PC-9 (cell line): Measurements from ENCODE around the gene NDUFV3. TPM values are rescaled to one million over a fixed set of nuclear protein-coding genes. Genes with fewer than 3 reads are reported as not detected.

Source experiments
- BruUV-seq: library from RNA; stranded (reverse); fragments of 400-500 nt; replicated peaks from 2 replicates; lab custom pipeline; 2021; lab: Mats Ljungman, UMichigan
- CTCF ChIA-PET: fragments of 300-600 bp; sonication (Branson Sonifier 250); formaldehyde crosslinking; loops from one replicate; lab custom pipeline; 2022; ENCODE audit warnings: antibody characterized with exemption; lab: Charles Lee
- POLR2A ChIA-PET: fragments of 300-600 bp; sonication (Branson Sonifier 250); formaldehyde crosslinking; loops from one replicate; lab custom pipeline; 2022; ENCODE audit warnings: antibody characterized with exemption; ENCODE audit not compliant: unreplicated experiment; lab: Charles Lee
- DNase-seq, 2 experiments: peaks; one replicate each; pipeline versions ENCODE4 v3.0.0 to v3.0.0-alpha.2; 2015 to 2022; ENCODE audit warnings: mixed read lengths in 1 of 2
- H2AFZ ChIP-seq: fragments of 200-600 bp; sonication (generic); 2 replicates; pipeline ENCODE4 v1.8.1; 2017; ENCODE audit warnings: antibody characterized with exemption
- H3F3A ChIP-seq: fragments of 200-600 bp; sonication (generic); 2 replicates; pipeline ENCODE4 v1.8.1; 2017; ENCODE audit warnings: antibody characterized with exemption, mild to moderate bottlenecking, low read depth; ENCODE audit not compliant: insufficient read depth
- H3K27ac ChIP-seq: fragments of 200-600 bp; sonication (generic); 2 replicates; pipeline ENCODE4 v1.6.1; 2016; ENCODE audit warnings: mixed run types
- H3K27me3 ChIP-seq: fragments of 200-600 bp; sonication (generic); 2 replicates; pipeline ENCODE4 v1.6.1; 2016; ENCODE audit warnings: low read depth, mixed run types; ENCODE audit not compliant: insufficient read depth
- H3K36me3 ChIP-seq: fragments of 200-600 bp; sonication (generic); 2 replicates; pipeline ENCODE4 v1.6.1; 2016; ENCODE audit warnings: low read depth, mixed run types
- H3K4me1 ChIP-seq: fragments of 200-600 bp; sonication (generic); replicated peaks from 2 replicates; pipeline ENCODE4 v1.6.1; 2016; ENCODE audit warnings: mixed run types; ENCODE audit not compliant: insufficient read depth
- H3K4me2 ChIP-seq: fragments of 200-600 bp; sonication (generic); 2 replicates; pipeline ENCODE4 v1.6.1; 2017; ENCODE audit warnings: mixed run types
- H3K4me3 ChIP-seq: fragments of 200-600 bp; sonication (generic); 2 replicates; pipeline ENCODE4 v1.6.1; 2016; ENCODE audit warnings: mixed run types
- H3K79me2 ChIP-seq: fragments of 200-600 bp; sonication (generic); 2 replicates; pipeline ENCODE4 v1.6.1; 2017; ENCODE audit warnings: low read depth, mixed run types
- H3K9me2 ChIP-seq: fragments of 200-600 bp; sonication (generic); 2 replicates; pipeline ENCODE4 v1.8.1; 2017; ENCODE audit warnings: mild to moderate bottlenecking; ENCODE audit not compliant: insufficient read depth
- H3K9me3 ChIP-seq: fragments of 200-600 bp; sonication (generic); 2 replicates; pipeline ENCODE4 v1.8.1; 2016; ENCODE audit warnings: low read depth; ENCODE audit not compliant: insufficient read depth
- H4K20me1 ChIP-seq: fragments of 200-600 bp; sonication (generic); 2 replicates; pipeline ENCODE4 v1.8.1; 2017; ENCODE audit not compliant: insufficient read depth
- EZH2 ChIP-seq: fragments of 200-600 bp; sonication (generic); IDR thresholded peaks from 2 replicates; pipeline ENCODE4 v1.8.0; 2017; ENCODE audit warnings: antibody characterized with exemption, low read depth
- intact Hi-C: fragments of 100-400 bp; cut with micrococcal nuclease; formaldehyde crosslinking; loops from one replicate; pipeline ENCODE4 v1.10.0; 2022; ENCODE audit not compliant: unreplicated experiment
- total RNA-seq: library from RNA; stranded (reverse); gene quantifications from 2 replicates; pipeline ENCODE4 v1.2.3, GENCODE V29; 2021
- TF ChIP-seq, protein P1 (sequence below): fragments of 200-600 bp; sonication (generic); conservative IDR thresholded peaks from 2 replicates; pipeline ENCODE4 v1.6.1; 2017; ENCODE audit warnings: mixed run types, antibody characterized with exemption, mild to moderate bottlenecking, moderate library complexity

NDUFV3 gene
- total RNA-seq, 1 experiment from 2014 or later, result 20.7 TPM

DNA sequence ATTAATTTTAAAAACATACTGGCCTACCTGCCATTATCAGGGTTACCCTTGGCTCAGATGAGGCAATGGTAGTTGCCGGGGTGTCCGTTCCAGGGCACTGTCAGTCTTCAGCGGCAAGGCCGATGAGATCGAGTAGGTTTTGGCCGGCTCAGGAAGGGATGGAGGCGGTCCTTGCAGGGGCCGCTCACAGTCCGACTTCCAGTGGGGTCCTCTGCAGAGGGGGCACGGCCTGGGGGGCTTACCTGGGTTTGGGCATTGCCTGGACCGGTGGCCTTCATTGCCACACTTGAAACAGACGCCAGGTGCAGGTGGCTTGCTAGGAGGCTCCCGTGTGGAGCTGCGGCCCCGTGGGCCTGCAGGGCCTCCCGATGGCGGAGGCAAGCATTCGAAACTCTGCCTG is 29.8 kb downstream of the NDUFV3 start:
- no peak overlapping the region for H3K27ac ChIP-seq
- peaks cover 8% of the 10 kb centered on the region for H3K4me1 ChIP-seq
- no peak for TF ChIP-seq EZH2
- TF ChIP-seq, protein P1, sequence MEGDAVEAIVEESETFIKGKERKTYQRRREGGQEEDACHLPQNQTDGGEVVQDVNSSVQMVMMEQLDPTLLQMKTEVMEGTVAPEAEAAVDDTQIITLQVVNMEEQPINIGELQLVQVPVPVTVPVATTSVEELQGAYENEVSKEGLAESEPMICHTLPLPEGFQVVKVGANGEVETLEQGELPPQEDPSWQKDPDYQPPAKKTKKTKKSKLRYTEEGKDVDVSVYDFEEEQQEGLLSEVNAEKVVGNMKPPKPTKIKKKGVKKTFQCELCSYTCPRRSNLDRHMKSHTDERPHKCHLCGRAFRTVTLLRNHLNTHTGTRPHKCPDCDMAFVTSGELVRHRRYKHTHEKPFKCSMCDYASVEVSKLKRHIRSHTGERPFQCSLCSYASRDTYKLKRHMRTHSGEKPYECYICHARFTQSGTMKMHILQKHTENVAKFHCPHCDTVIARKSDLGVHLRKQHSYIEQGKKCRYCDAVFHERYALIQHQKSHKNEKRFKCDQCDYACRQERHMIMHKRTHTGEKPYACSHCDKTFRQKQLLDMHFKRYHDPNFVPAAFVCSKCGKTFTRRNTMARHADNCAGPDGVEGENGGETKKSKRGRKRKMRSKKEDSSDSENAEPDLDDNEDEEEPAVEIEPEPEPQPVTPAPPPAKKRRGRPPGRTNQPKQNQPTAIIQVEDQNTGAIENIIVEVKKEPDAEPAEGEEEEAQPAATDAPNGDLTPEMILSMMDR, result no peak
- no peaks in the 10 kb centered on the region for H3K27me3 ChIP-seq
- CTCF ChIA-PET, result no interaction called here
- no peak overlapping the region for H2AFZ ChIP-seq
- no peaks in the 10 kb centered on the region for H3K79me2 ChIP-seq
- H3F3A ChIP-seq, result no peaks in the 10 kb centered on the region
- H3K4me3 ChIP-seq, result no peak overlapping the region
- no peaks in the 10 kb centered on the region for H3K9me2 ChIP-seq
- no peaks in the 10 kb centered on the region for H3K9me3 ChIP-seq
- BruUV-seq, result no TSS peak
- POLR2A ChIA-PET, result no interaction called here
- no peak for DNase-seq
- H3K36me3 ChIP-seq, result no peaks in the 10 kb centered on the region
- no peaks in the 10 kb centered on the region for H4K20me1 ChIP-seq
- no peak overlapping the region for H3K4me2 ChIP-seq
- intact Hi-C loops, result no loop called here

DNA sequence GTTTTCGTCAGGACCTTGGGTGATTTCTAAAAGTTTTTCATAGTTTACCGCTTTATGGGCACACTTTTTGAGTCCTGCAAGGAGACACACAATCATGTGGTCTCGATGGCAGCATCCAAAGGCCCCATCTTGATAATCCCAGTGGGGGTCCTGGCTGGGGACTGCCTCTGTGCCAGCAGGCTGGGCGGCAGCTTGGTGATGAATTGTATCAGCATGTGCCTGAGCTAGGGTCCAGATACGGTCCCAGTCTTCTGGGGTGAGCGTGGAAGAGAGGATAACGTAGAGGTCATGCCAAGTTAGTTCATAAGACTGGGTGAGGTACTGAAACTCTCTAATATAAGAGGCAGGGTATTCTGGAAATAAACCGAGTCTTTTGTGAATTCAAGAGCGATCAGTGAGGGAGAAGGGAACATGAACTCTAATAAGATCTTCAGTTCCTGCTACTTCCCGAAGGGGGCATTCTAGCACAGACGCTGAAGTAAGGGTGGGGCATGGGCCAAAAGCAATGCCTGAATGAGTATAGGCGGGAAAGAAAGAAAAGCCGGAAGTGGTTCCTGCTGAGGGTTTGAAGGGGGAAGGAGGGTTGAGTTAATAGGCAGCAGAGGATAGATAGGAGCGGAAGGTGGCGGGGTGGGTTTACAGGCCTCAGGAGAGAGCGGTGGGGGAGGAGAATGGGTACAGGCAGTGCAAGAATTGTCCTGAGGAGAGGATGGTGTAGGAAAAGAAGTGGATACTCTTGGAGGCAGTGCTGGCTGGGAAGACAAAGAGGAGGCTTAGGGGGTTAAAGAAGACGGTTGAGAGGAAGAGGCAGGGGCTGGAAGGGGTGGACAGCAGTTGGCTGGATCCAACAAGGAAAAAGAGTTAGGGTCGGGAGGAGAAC is 30.7 kb downstream of the NDUFV3 start:
- ChIA-PET CTCF (no interaction called here), POLR2A (no interaction called here)
- Histone ChIP-seq H3K36me3 (no peaks in the 10 kb centered on the region), H3K9me2 (no peaks in the 10 kb centered on the region), H3F3A (no peaks in the 10 kb centered on the region), H3K4me1 (peaks cover 8% of the 10 kb centered on the region), H2AFZ (no peak overlapping the region; the same call in none of the 2 replicates), H3K79me2 (no peaks in the 10 kb centered on the region), H3K4me2 (peak overlapping the region; percentile 47), H3K27me3 (no peaks in the 10 kb centered on the region), H4K20me1 (no peaks in the 10 kb centered on the region), H3K9me3 (no peaks in the 10 kb centered on the region), H3K4me3 (no peak overlapping the region), H3K27ac (no peak overlapping the region)
- DNase-seq, result peak; percentile 70 to 74
- TF ChIP-seq, protein P1, result peak; percentile 79
- TF ChIP-seq EZH2, result no peak
- BruUV-seq, result no TSS peak
- intact Hi-C loops, result no loop called here

DNA sequence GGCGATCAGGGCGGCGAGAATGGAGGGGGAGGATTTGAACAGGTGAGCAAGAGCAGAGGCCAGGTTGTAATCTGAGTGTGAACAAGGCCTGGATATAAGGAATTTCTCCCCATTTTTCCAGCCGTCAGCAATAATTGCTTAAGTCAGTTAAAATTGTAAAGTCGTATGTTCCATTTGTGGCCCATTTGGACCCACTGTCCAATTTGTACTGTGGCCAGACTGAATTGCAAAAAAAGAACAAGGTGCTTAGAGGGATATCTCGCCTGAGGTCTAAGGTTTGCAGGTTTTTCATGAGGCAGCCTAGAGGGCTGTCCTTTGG is 31.3 kb downstream of the NDUFV3 start:
- Histone ChIP-seq H3K4me3 (no peak overlapping the region), H3K36me3 (no peaks in the 10 kb centered on the region), H3K79me2 (no peaks in the 10 kb centered on the region), H3K9me3 (no peaks in the 10 kb centered on the region), H3K27me3 (no peaks in the 10 kb centered on the region), H4K20me1 (no peaks in the 10 kb centered on the region), H3F3A (no peaks in the 10 kb centered on the region), H3K4me2 (peak overlapping the region; percentile 47), H2AFZ (no peak overlapping the region; the same call in 1 of the 2 replicates), H3K27ac (no peak overlapping the region), H3K4me1 (peaks cover 8% of the 10 kb centered on the region), H3K9me2 (no peaks in the 10 kb centered on the region)
- intact Hi-C loops, result no loop called here
- DNase-seq, result no peak
- no TSS peak for BruUV-seq
- TF ChIP-seq EZH2, result no peak
- TF ChIP-seq, protein P1, result no peak
- POLR2A ChIA-PET, result no interaction called here
- CTCF ChIA-PET, result no interaction called here
